GM18867 (cell line): ENCODE results near the gene ABCA7.
A peak's percentile ranks its signal among the peaks of the same experiment; 100 is the strongest.
"Not testable (repeated sequence)": the region's sequence is repeated elsewhere in the genome, so short reads cannot be mapped to it uniquely, and the experiment has no call there.

ENCODE experiments used
- ATAC-seq: cut with Tn5 transposase; IDR thresholded peaks from one replicate; pipeline ENCODE4 v1.9.1; 2021; ENCODE audit warnings: mild to moderate bottlenecking, moderate library complexity; ENCODE audit not compliant: unreplicated experiment

Gene ABCA7

GRCh38 chr19:1015061-1015781 is 24.7 kb upstream of the ABCA7 start:
- ATAC-seq = no peak

- ATAC-seq = no peak
Observed at GRCh38 chr19:1015782-1016646, 23.9 kb upstream of the ABCA7 start.

- ATAC-seq = no peak
Observed at GRCh38 chr19:1016647-1017114, 23.2 kb upstream of the ABCA7 start.

- ATAC-seq = no peak
Observed at GRCh38 chr19:1017115-1017905, 22.6 kb upstream of the ABCA7 start.

GRCh38 chr19:1017906-1018305 is 22.0 kb upstream of the ABCA7 start:
- ATAC-seq = no peak

GRCh38 chr19:1018393-1018792 is 21.5 kb upstream of the ABCA7 start:
- no peak for ATAC-seq

- ATAC-seq = no peak
Observed at GRCh38 chr19:1018932-1019615, 20.8 kb upstream of the ABCA7 start.

GRCh38 chr19:1019616-1019961 is 20.3 kb upstream of the ABCA7 start:
- ATAC-seq = no peak

- peak; percentile 0 for ATAC-seq
Observed at GRCh38 chr19:1019980-1020867, 19.7 kb upstream of the ABCA7 start.

GRCh38 chr19:1020868-1021425 is 19.0 kb upstream of the ABCA7 start, which contains the start of gene TMEM259:
Gene TMEM259, minus strand, starts transcription at chr19:1021123. Its CDS starts 127 bp downstream, at chr19:1020996.
- ATAC-seq = peak; percentile 80

GRCh38 chr19:1023883-1024188 is 16.1 kb upstream of the ABCA7 start:
- not testable (repeated sequence) for ATAC-seq

- not testable (repeated sequence) for ATAC-seq
Observed at GRCh38 chr19:1025080-1025479, 14.8 kb upstream of the ABCA7 start.

- peak; percentile 48 for ATAC-seq
Observed at GRCh38 chr19:1025960-1026782, 13.7 kb upstream of the ABCA7 start, which contains the start of gene CNN2. Gene CNN2, plus strand, starts transcription at chr19:1026608. Its CDS starts 54 bp downstream, at chr19:1026662.

GRCh38 chr19:1026783-1027649 is 12.9 kb upstream of the ABCA7 start:
- ATAC-seq = peak; percentile 1

GRCh38 chr19:1027650-1028061 is 12.3 kb upstream of the ABCA7 start:
- no peak for ATAC-seq

- ATAC-seq = no peak
Observed at GRCh38 chr19:1028062-1028926, 11.6 kb upstream of the ABCA7 start.
